Ishikawa (cell line): Measurements from ENCODE around the gene SCN9A.

Source experiments
- CEBPB ChIP-seq: IDR thresholded peaks from 2 replicates; pipeline ENCODE4 v1.6.1; 2012
- CREB1 ChIP-seq: IDR thresholded peaks from 2 replicates; pipeline ENCODE4 v1.6.1; 2012; ENCODE audit warnings: low read depth
- EGR1 ChIP-seq: IDR thresholded peaks from 2 replicates; pipeline ENCODE4 v1.6.1; 2012
- EP300 ChIP-seq: IDR thresholded peaks from 2 replicates; pipeline ENCODE4 v1.6.1; 2012; ENCODE audit warnings: borderline replicate concordance
- FOXM1 ChIP-seq: IDR thresholded peaks from 2 replicates; pipeline ENCODE4 v1.6.1; 2012; ENCODE audit warnings: low read depth, borderline replicate concordance
- NFIC ChIP-seq: IDR thresholded peaks from 2 replicates; pipeline ENCODE4 v1.6.1; 2012
- RAD21 ChIP-seq: IDR thresholded peaks from 2 replicates; pipeline ENCODE4 v1.6.1; 2012; ENCODE audit warnings: low read depth
- TAF1 ChIP-seq: IDR thresholded peaks from 2 replicates; pipeline ENCODE4 v1.6.1; 2012; ENCODE audit warnings: low read depth, mild to moderate bottlenecking
- TCF12 ChIP-seq: IDR thresholded peaks from 2 replicates; pipeline ENCODE4 v1.6.1; 2012; ENCODE audit warnings: low read depth
- TEAD4 ChIP-seq: IDR thresholded peaks from 2 replicates; pipeline ENCODE4 v1.6.1; 2012
- YY1 ChIP-seq: IDR thresholded peaks from 2 replicates; pipeline ENCODE4 v1.6.1; 2012; ENCODE audit warnings: low read depth
- ZBTB7A ChIP-seq: IDR thresholded peaks from 2 replicates; pipeline ENCODE4 v1.6.1; 2012; ENCODE audit warnings: low read depth
- TF ChIP-seq, protein P1 (sequence below): IDR thresholded peaks from 2 replicates; pipeline ENCODE4 v1.6.1; 2012
- TF ChIP-seq, protein P2 (sequence below): IDR thresholded peaks from 2 replicates; pipeline ENCODE4 v1.6.1; 2012
- TF ChIP-seq, protein P3 (sequence below): IDR thresholded peaks from 2 replicates; pipeline ENCODE4 v1.6.1; 2012; ENCODE audit warnings: low read depth, mild to moderate bottlenecking

SCN9A gene

GRCh38 chr2:166302036-166302435 is 73.7 kb downstream of the SCN9A start:
- no peak for TF ChIP-seq YY1
- no peak for TF ChIP-seq CREB1
- TF ChIP-seq NFIC, result no peak
- TF ChIP-seq, protein P1, sequence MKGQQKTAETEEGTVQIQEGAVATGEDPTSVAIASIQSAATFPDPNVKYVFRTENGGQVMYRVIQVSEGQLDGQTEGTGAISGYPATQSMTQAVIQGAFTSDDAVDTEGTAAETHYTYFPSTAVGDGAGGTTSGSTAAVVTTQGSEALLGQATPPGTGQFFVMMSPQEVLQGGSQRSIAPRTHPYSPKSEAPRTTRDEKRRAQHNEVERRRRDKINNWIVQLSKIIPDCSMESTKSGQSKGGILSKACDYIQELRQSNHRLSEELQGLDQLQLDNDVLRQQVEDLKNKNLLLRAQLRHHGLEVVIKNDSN, result no peak
- TF ChIP-seq ZBTB7A, result no peak
- no peak for TF ChIP-seq TAF1
- TF ChIP-seq, protein P2, sequence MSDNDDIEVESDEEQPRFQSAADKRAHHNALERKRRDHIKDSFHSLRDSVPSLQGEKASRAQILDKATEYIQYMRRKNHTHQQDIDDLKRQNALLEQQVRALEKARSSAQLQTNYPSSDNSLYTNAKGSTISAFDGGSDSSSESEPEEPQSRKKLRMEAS, result no peak
- TF ChIP-seq TEAD4, result no peak

GRCh38 chr2:166297951-166298350 is 77.8 kb downstream of the SCN9A start:
- TF ChIP-seq CREB1 (no peak), ZBTB7A (no peak), TAF1 (no peak), TCF12 (no peak), EGR1 (no peak), FOXM1 (no peak), YY1 (no peak), TEAD4 (no peak), CEBPB (no peak), EP300 (no peak)
- TF ChIP-seq, protein P2, result no peak
- TF ChIP-seq, protein P1, result no peak
- TF ChIP-seq, protein P3, sequence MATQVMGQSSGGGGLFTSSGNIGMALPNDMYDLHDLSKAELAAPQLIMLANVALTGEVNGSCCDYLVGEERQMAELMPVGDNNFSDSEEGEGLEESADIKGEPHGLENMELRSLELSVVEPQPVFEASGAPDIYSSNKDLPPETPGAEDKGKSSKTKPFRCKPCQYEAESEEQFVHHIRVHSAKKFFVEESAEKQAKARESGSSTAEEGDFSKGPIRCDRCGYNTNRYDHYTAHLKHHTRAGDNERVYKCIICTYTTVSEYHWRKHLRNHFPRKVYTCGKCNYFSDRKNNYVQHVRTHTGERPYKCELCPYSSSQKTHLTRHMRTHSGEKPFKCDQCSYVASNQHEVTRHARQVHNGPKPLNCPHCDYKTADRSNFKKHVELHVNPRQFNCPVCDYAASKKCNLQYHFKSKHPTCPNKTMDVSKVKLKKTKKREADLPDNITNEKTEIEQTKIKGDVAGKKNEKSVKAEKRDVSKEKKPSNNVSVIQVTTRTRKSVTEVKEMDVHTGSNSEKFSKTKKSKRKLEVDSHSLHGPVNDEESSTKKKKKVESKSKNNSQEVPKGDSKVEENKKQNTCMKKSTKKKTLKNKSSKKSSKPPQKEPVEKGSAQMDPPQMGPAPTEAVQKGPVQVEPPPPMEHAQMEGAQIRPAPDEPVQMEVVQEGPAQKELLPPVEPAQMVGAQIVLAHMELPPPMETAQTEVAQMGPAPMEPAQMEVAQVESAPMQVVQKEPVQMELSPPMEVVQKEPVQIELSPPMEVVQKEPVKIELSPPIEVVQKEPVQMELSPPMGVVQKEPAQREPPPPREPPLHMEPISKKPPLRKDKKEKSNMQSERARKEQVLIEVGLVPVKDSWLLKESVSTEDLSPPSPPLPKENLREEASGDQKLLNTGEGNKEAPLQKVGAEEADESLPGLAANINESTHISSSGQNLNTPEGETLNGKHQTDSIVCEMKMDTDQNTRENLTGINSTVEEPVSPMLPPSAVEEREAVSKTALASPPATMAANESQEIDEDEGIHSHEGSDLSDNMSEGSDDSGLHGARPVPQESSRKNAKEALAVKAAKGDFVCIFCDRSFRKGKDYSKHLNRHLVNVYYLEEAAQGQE, result no peak

DNA sequence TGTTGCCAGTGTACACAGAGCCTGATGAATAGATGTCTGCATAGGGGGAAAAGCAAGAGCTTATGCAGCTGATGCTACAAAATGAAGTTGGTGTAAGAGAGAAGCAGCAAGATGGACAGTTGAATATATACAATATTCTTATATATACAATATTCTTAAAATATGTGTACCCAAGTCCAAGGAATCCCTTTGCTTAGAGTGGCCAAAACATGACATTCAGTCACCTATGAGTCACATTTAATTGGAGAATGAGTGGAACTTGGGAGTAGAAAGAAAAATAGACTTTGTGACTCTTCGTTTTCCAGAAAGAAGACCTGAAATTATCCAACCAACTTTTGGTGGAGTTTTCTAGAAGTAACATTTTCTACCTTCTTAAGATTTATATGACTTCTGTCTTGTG is 81.8 kb downstream of the SCN9A start:
- TF ChIP-seq YY1 (no peak), RAD21 (no peak), FOXM1 (no peak), CREB1 (no peak), TEAD4 (no peak), EGR1 (no peak), TAF1 (no peak), CEBPB (no peak), ZBTB7A (no peak), NFIC (no peak), EP300 (no peak), TCF12 (no peak)
- TF ChIP-seq, protein P3, result no peak
- TF ChIP-seq, protein P1, result no peak
- TF ChIP-seq, protein P2, result no peak

- no peak for TF ChIP-seq ZBTB7A
- TF ChIP-seq, protein P2, result no peak
- no peak for TF ChIP-seq EGR1
- no peak for TF ChIP-seq TCF12
- no peak for TF ChIP-seq CEBPB
- no peak for TF ChIP-seq FOXM1
- TF ChIP-seq RAD21, result no peak
- no peak for TF ChIP-seq CREB1
- TF ChIP-seq TAF1, result no peak
- TF ChIP-seq NFIC, result no peak
Observed at GRCh38 chr2:166285215-166285614, 90.5 kb downstream of the SCN9A start.

GRCh38 chr2:166284359-166284758 is 91.4 kb downstream of the SCN9A start:
- no peak for TF ChIP-seq EGR1
- no peak for TF ChIP-seq FOXM1
- TF ChIP-seq, protein P3, result no peak
- no peak for TF ChIP-seq TAF1
- TF ChIP-seq, protein P1, result no peak
- TF ChIP-seq EP300, result no peak
- TF ChIP-seq YY1, result no peak
- TF ChIP-seq CREB1, result no peak
- no peak for TF ChIP-seq TCF12
- no peak for TF ChIP-seq TEAD4
